Activated naive CD4-positive, alpha-beta T cell treated with anti-CD3 and anti-CD28 coated beads, Interleukin-2, amount 50 U/mL, for 72 hours (primary cell): ENCODE results near the gene MFRP. TPM values are rescaled to one million over a fixed set of nuclear protein-coding genes. Genes with fewer than 3 reads are reported as not detected.

Experiments used
- ATAC-seq, 2 donors: fragments of 150-1000 bp; cut with Tn5 transposase; 2 replicates each; pipeline ENCODE4 v1.10.0; 2021; ENCODE audit warnings: mild to moderate bottlenecking in 2 of 2, moderate library complexity in 2 of 2
- DNase-seq, 2 donors: peaks; one replicate each; pipeline ENCODE4 v3.0.0; 2021 to 2022; ENCODE audit warnings: low spot score in 2 of 2
- H3K27ac Mint-ChIP-seq, 2 donors: one replicate each; pipeline ENCODE4 v1.8.0; 2022; ENCODE audit warnings: mild to moderate bottlenecking in 2 of 2, mixed read lengths in 2 of 2
- H3K36me3 Mint-ChIP-seq, 2 donors: one replicate each; pipeline ENCODE4 v1.8.0; 2022; ENCODE audit warnings: mixed read lengths in 2 of 2
- H3K9me3 Mint-ChIP-seq, 2 donors: one replicate each; pipeline ENCODE4 v1.8.0; 2022; ENCODE audit warnings: mixed read lengths in 2 of 2
- total RNA-seq, 2 donors: library from RNA; stranded (reverse); gene quantifications; one replicate each; pipeline ENCODE4 v1.2.3, GENCODE V29; 2022

Gene MFRP
- total RNA-seq, 2 donors from 2014 or later: not detected

DNA sequence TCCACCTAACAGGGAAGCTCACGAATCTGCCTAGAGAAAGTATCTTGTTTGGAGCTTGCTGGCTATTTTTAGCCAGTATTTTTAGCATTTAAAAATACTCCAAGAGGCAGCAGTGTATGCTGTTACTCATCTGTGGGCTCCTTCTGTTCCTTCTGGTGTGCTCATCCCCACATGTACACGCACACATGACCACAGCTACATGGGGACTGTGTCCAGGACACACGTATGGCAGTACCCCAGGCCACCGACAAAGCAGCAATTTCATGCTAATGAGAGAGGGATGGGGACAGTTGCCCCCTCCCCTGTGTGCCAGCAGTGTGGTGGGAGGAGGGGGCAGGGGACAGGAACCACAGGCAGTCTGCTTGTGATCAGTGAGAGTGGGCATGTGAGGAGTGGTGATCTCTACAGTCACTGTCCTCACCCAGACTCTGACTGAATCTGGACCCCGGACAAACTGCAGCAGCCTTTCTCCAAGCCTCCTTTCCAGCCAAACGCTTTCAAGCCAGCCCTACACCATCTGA, 18.6 kb upstream of the MFRP start:
- Mint-ChIP-seq H3K27ac (no peak overlapping the region), H3K36me3 (peaks cover 0 to 5% of the 10 kb centered on the region in 2 donors), H3K9me3 (peaks cover 3 to 4% of the 10 kb centered on the region in 2 donors)
- ATAC-seq: no peak
- DNase-seq: no peak

DNA sequence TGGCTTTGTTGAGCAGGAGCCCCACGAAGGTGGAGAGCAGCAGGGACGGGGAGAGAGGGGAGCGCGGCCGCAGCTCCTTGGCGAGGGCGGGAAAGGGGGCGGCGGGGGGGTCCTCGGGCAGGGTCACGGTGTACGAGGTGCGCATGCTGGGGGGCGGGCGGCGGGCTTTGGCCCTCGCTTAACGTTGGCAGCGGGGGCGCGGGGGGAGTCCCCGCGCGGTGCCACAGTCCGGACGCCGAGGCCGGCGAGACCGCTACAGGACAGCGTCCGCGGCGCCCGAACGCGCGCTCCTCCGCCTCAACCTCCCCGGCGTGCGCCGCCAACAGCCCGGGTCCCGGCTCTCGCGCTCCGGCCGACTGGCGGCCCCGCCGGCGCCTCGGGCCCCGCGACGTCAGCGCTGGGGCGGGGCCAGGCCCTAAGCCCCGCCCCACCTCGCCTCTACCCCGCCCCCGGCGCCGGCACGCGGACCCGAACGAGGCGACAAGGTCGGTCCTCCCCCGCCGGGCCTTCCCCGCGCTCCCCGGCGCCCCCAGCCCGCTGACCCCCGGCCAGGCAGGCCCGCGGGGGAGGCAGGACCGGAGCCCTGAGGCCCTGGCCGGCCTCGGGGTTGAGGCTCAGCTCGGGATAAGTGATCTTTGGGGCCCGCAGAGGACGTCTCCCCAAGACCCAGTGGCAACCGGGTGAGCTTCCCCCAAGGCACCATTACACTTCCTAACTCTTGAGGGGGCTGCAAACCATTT, 17.5 kb upstream of the MFRP start:
- H3K36me3 Mint-ChIP-seq: peaks cover 0 to 5% of the 10 kb centered on the region in 2 donors
- peaks cover 3 to 4% of the 10 kb centered on the region in 2 donors for H3K9me3 Mint-ChIP-seq
- peak in 1 of 2 donors; percentile 72 for DNase-seq
- ATAC-seq: peak; percentile 63 to 80
- no peak overlapping the region for H3K27ac Mint-ChIP-seq

DNA sequence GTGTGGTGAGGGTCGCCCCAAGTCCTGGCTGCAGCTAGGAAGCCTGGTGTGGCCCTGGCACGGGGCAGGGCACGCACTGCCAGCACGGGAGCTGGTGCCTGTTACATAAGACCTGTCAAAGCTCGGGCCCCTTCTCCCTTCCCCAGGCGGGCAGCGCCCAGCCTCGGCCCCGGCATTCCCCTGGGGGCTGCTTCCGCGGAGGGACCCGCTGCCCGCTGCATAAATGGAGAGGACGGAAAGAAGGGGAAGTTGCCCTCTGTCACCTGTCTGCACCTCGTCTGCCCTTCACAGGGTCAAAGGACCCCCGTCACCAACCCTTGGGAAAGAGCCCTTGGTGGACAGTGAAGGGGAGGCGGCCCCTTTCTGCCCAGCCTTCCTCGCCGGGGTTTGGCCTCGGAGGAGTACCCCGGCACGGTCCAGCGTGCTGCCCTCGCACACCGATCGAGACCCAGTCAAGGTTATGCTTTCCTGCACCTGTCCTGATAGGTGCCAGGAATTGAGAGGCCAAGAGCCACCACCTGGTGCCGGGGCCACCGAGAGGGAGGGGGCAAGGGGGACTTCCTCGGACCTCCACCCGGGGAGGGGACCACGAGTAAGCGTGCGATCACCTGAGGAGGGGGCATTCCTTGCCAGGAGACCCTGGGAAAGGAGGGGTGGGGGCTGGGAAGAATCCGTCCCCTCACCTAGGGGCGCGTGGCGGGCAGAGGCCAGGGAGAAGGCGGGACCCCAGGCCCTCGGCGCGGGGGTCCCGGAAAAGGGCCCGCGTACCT, 16.8 kb upstream of the MFRP start:
- ATAC-seq: no peak
- no peak for DNase-seq
- H3K36me3 Mint-ChIP-seq: peaks cover 0 to 5% of the 10 kb centered on the region in 2 donors
- no peak overlapping the region for H3K27ac Mint-ChIP-seq
- H3K9me3 Mint-ChIP-seq: peaks cover 3 to 4% of the 10 kb centered on the region in 2 donors

DNA sequence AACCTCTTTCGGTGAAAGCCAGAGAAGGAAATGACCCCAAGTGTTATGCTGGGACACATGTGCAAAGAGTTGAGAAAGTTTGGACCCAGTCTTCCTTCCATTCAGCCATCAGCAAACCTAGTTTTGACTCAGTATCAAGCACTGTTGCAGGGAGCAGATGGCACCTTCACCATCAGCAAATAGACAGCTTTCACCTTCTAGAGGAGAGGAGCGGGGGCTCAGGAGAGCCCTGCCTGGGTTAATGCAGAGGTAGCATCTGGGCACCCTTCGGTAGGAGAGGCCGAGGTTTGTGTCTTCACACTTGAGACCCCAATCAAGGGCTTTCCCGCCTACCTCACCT, 16.2 kb upstream of the MFRP start:
- Mint-ChIP-seq H3K27ac (no peak overlapping the region), H3K36me3 (peaks cover 0 to 5% of the 10 kb centered on the region in 2 donors), H3K9me3 (peaks cover 3 to 4% of the 10 kb centered on the region in 2 donors)
- no peak for DNase-seq
- ATAC-seq: no peak

DNA sequence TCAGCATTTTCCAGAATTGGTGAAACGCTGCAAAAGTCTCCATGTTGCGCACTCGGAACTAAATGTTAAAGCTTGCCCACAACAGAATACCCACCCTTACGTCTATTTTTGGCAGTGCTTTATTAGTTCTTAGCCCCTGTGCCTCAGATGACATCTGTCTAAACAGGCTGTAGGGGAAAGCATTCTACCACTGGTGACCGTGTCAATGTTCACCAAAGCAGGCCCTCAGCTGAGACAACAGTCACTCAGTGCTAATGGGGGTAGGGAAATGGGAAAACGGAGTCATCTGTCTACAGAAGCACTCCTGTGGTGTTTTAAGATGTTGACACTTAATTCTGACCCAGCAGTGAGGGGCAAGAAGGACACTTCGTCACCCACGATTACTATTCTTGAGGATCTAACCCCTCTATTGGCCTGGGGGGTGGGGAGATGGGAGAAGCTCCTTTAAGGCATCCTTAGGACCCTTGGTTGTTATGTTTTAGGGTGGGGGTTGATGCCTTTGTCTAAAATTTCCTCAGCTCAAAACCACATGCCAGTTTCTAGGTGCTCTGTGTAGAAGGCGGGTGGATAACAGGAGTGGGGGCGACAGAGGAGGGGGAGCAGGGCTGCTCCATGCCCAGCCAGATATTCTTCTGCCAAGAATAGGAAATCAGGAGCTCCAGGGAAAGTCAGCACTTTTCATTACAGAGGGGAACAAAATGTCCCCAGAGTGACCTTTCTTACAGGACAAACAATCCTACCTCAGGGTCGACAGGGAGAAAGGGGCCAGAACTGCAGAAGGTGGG, 15.6 kb upstream of the MFRP start:
- DNase-seq (no peak), ATAC-seq (no peak)
- Mint-ChIP-seq H3K27ac (no peak overlapping the region), H3K36me3 (peaks cover 0 to 5% of the 10 kb centered on the region in 2 donors), H3K9me3 (peaks cover 3 to 4% of the 10 kb centered on the region in 2 donors)

DNA sequence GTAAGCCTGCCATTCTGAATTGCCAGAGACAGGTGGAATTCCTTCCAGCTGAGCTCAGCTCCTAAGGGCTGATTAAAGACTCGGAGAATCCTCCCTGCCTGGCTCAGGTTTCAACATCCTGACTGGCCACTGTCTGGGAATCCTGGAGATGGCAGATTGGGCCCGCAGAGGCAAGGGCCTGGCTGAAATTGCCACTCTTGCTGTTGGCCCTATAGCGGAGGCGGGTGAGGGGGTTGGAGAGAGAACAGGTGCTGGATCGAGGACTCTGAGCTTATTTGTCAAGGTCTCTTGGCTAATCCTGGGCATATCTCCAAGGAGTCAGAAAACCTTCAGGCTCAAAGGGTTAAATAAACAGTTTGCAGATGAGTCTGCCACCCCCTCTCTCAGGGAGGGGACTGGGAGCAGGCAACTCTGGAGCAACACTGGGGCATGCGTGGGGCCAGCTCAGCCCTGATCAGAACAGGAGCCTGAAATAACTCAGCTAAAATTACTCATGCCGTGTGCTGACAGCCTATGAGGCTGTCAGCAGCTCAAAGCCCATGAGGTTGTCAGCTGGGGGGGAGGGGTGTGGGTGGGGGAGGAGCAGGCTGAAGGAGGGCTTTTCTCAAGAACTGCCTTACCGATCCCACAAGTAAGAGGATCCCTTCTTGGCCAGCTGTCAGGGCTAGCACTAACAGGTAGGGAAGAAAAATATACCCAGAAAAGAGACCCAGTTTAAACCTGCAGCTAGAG, 14.7 kb upstream of the MFRP start:
- no peak overlapping the region for H3K27ac Mint-ChIP-seq
- peaks cover 3 to 4% of the 10 kb centered on the region in 2 donors for H3K9me3 Mint-ChIP-seq
- H3K36me3 Mint-ChIP-seq: peaks cover 0 to 5% of the 10 kb centered on the region in 2 donors
- DNase-seq (peak in 1 of 2 donors; percentile 47), ATAC-seq (peak; percentile 43 to 88)

DNA sequence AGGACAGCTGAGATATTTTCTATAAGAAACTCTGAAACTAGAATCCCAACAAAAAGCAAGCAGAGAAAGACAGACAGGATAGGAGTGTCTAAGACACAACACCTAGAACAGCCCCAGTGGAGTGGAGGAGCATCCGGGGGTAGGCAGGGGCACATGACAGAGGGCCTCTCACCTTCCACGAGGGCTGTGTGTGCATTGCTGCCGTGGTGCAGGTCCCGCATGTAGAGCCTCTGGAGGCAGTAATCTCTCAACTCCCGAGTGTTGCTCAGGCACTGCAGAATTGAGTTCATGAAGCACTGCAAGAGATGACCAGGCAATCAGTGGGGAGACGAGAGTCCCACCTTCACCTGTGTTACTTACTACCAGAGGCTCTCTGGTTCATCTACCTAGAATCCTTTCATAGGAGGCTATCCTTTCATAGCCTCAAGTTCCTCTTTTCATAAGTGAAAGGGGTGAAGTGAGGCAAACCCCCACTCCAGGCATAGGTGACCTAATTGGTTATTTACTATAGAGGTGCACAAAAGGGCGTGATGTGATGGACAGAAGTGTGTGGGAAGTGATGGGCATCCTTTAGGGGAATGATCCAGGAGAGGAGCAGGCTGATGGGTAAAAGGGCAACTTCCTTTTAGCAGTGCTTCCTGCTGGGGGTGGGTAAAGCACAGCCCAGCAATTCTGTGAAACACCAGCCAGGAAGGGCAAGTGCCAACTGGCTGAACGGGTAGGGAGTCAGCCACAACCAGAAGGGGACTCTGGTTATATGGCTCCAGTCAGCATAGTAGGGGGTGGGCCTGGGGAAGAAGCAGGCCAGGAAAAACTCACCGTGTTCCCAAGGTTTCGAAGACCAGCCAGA, 13.1 kb upstream of the MFRP start:
- DNase-seq (no peak), ATAC-seq (no peak)
- H3K27ac Mint-ChIP-seq: no peak overlapping the region
- H3K36me3 Mint-ChIP-seq: peaks cover 0 to 3% of the 10 kb centered on the region in 2 donors
- peaks cover 2% of the 10 kb centered on the region in 2 donors for H3K9me3 Mint-ChIP-seq

DNA sequence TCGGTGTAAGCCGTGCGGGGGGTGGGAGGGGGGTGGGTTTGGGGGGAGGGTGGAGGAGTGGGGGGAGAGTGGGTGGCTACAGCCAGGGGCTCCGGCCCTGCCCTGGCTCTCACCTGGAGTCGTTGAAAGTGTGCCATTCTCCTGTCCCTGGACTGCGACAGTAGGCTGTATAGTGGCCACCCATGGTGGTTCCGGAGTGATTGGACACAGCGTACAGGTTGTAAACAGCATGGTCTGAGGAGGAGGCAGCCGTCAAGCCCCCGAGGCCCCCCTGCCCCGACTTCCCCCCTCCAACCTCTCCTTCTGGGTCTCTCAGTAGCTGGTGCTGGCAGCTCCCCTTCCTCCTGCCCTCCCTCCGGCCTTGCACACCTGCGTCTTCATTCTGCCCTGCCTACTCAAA, 10.6 kb upstream of the MFRP start:
- no peaks in the 10 kb centered on the region for H3K9me3 Mint-ChIP-seq
- no peak overlapping the region for H3K27ac Mint-ChIP-seq
- DNase-seq: no peak
- H3K36me3 Mint-ChIP-seq: no peaks in the 10 kb centered on the region
- no peak for ATAC-seq

DNA sequence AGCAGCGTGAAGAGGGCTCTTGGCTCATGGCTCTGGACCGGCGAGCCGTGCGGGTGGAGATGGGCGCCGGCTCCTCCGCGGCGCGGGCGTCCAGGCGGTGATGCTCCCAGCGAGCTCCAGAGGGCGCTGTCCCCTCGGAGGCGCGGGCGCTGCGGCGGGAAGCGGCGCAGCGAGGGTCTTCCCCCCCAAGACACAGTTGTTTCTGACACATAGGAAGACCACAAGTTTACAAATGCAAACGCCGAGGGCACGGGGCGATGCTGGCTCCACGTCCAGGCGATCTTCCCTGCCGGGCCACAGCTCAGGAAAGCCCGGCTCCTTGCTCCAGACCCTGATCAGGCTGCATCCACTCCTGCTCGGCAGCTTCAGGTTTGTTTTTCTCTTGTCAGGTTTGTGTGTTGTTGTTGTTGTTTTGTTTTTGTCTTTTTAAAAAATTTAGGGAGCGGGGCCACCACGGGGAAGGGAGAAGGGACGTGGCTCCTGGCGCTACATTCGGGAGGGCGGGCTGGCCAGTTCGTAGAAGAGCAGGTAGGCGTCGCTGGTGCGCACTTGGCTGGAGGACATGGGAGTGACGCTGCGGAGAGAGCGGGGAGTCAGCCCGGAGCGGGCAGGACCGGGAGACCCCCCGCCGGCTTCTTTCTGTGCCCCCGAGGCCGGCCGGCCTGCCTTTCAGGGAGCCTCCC, 10.0 kb upstream of the MFRP start:
- no peaks in the 10 kb centered on the region for H3K36me3 Mint-ChIP-seq
- peak overlapping the region in 1 of 2 donors; percentile 80 for H3K27ac Mint-ChIP-seq
- peak; percentile 82 to 88 for ATAC-seq
- peak; percentile 72 to 79 for DNase-seq
- H3K9me3 Mint-ChIP-seq: no peaks in the 10 kb centered on the region

DNA sequence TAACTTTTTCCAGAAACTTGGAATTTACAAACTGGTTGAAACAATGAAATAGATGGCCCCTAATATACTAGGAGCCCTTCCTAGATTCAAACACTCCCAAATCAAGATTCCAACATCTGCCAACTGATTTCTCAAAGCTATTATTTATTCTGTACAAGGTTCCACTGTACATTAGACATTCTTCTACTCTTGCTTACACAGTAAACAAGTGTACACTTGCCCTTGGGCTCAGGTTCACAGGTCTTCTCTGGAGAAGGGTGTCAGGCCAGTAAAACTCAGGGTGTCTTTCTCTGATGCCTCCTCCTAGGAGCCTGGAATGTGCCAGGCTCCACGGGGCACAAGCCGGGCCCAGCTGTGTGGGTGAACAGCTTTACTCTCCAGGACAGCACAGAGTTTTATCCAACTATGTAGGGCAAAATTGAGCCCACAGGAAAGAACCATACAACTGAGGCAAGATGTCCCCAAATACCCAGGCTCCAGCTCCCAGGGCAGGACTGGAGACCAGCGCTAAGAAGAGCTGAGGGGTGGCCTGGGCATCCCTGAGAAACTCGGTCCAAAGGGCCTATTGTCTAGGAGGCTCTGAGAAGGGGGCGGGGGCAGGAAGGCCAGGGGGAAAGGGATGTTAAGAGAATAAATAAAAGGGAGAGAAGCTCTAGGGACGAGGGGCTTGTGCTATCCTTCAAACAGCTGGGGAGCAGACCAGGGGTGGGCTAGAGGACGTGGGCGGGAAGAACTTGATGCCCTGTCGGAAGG, 8.8 kb upstream of the MFRP start:
- no peak for DNase-seq
- H3K36me3 Mint-ChIP-seq: no peaks in the 10 kb centered on the region
- no peak for ATAC-seq
- H3K27ac Mint-ChIP-seq: no peak overlapping the region
- H3K9me3 Mint-ChIP-seq: no peaks in the 10 kb centered on the region

DNA sequence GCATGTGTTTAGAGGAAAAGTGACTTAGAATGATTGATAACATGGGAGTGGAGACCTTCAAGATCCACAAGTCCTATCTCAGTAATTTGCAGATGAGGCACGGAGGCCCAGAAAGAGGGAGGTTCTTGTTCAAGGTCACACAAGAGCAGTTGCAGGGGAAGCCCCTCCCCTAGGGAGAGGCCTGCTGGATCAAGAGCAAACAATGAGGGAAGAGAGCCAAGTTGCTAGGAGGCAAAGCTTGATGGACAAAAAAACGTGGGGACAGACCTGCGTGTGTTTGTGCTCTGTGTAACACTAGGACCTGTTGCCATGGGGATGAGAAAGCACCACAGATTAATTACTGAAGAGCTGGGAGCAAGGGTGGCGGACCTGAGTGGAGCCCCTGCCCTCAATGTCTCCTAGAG, 6.4 kb upstream of the MFRP start:
- Mint-ChIP-seq H3K36me3 (no peaks in the 10 kb centered on the region), H3K9me3 (no peaks in the 10 kb centered on the region)

DNA sequence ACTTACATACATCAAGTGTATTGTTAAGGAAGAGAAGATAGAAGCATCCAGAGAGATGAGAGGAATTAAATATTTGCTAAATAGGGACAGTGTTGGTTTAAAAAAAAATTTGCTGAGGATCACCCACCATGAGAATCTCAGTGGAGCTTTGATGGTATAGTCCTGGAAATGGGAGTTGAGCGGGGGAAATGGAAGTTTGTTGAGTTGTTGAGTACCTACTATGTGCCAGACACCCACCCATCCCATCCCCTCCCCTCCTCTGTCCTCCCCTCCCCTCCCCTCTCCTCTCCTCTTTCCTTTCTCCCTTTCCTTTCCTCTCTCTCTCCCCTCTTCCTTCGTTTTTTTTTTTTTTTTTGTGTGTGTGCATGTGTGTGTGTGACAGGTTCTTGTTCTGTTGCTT, 4.7 kb upstream of the MFRP start:
- DNase-seq: no peak
- Mint-ChIP-seq H3K27ac (peak overlapping the region; percentile 36 to 93), H3K9me3 (no peaks in the 10 kb centered on the region), H3K36me3 (no peaks in the 10 kb centered on the region)
- ATAC-seq: no peak

More for the DNA sequence above, 6.4 kb upstream of the MFRP start:
- H3K27ac Mint-ChIP-seq: no peak overlapping the region
- ATAC-seq (no peak), DNase-seq (no peak)

DNA sequence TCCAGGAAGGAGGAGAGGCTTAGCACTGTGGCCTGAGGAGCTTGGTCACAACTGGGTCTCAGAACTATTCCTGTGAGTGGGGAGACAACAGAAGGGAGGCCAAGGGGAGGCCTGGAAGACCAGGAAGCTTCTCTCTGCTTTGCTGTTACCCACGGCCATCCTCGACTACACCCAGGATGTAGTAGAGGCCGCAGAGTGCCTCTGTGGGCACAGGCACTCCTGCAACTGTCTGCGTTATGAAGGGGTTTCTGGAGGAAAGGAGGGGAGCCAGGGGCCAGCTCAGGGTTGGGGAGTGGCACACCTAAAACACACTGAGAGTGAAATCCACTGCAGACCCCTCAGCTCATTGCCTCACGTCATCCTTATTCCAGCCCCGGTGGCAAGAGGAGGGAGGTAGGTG, 3.8 kb upstream of the MFRP start:
- Mint-ChIP-seq H3K27ac (no peak overlapping the region), H3K9me3 (no peaks in the 10 kb centered on the region)
- ATAC-seq: no peak

DNA sequence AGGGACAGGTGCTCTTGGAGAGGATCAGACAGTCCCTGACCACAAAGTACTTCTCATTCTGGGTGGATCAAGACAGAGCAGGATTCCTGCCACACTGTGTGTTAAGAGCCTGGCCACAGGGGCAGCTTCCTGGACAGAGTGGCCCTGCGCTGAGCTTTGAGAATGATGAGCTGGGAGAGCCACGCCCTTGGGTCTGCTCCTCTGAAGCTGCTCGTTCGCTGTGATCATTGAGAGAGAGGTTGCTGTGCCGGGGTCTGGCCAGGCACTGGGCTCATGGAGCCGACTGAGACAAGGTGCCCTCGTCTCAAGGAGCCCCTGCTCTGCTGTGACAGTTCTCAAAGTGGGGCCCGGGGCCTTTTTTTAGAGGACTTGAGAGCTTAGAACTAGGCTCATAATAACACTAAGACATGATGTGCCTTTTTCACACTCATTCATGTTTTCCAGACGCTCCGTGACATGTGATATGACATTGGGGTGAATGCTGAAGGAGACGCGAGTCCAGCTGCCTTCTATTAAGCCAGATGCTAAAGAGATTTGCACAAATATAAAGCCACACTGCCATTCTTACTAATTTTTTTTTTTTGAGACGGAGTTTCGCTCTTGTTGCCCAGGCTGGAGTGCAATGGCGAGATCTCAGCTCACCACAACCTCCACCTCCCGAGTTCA, 1.6 kb upstream of the MFRP start:
- no peak overlapping the region for H3K27ac Mint-ChIP-seq
- H3K9me3 Mint-ChIP-seq: no peaks in the 10 kb centered on the region
- ATAC-seq (no peak), DNase-seq (no peak)
- H3K36me3 Mint-ChIP-seq: no peaks in the 10 kb centered on the region

More for the DNA sequence above, 3.8 kb upstream of the MFRP start:
- no peak for DNase-seq
- no peaks in the 10 kb centered on the region for H3K36me3 Mint-ChIP-seq
